ENCODE results near the gene LYL1. TPM values are rescaled to one million over a fixed set of nuclear protein-coding genes. Genes with fewer than 3 reads are reported as not detected.

Gene LYL1
- total and polyA plus RNA-seq, 2 donors (not counting 3 experiments of a cell fraction or from before 2014, with no cell fraction given), result 74.4 to 87.3 TPM

DNA sequence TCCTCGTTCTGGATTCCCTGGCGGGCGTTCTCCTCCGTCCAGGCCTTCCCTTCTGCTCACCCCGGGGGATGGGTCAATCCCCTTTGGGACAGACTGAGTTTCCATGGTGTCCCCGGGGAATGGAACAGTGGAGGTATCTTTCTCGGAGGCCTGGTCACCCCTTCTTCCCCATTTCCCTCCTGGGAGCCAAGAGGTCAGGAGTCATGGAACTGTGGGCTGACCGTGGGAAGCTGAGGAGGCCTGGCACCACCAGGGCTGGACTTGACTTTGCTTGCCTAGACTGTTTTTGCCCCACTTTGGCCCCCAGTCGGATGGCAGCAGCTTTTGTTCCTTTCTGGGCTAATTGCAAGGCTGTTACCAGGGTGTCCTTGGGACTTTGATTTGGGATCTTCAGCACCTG is 17.4 kb upstream of the LYL1 start:
- Histone ChIP-seq H3K79me2 (ENCODE audit: control insufficient read depth, insufficient read depth, low read length) (peaks cover 80% of the 10 kb centered on the region), H3K9me3 (replicated peaks; ENCODE audit: control insufficient read depth, insufficient read depth, low read length) (no peaks in the 10 kb centered on the region), H3K9ac (replicated peaks; ENCODE audit: extremely low read depth, insufficient read depth, low read length) (no peak overlapping the region), H3K27me3 (ENCODE audit: control insufficient read depth in 2 of 2, insufficient read depth in 2 of 2, low read length in 2 of 2) (no peaks in the 10 kb centered on the region), H3K27ac (ENCODE audit: insufficient read depth, low read depth, low read length) (no peak overlapping the region), H2AFZ (ENCODE audit: low read depth, low read length) (no peak overlapping the region), H4K20me1 (replicated peaks; ENCODE audit: control insufficient read depth, extremely low read depth, insufficient read depth, low read length) (no peaks in the 10 kb centered on the region), H3K9me1 (replicated peaks; ENCODE audit: control insufficient read depth, extremely low read depth, insufficient read depth, low read length) (no peaks in the 10 kb centered on the region), H3K4me1 (ENCODE audit: control insufficient read depth, extremely low read depth, insufficient read depth, low read length) (peaks cover 13% of the 10 kb centered on the region), H3K36me3 (ENCODE audit: control insufficient read depth in 2 of 2, extremely low read depth in 1 of 2, insufficient read depth in 2 of 2, low read length in 2 of 2) (peaks cover 0 to 7% of the 10 kb centered on the region in 2 experiments), H3K4me2 (ENCODE audit: insufficient read depth, low read length) (no peak overlapping the region), H3K4me3 (replicated peaks in 1 of 3; ENCODE audit: insufficient read depth in 1 of 3, low read depth in 1 of 3, low read length in 3 of 3) (no peak overlapping the region)
- POLR2A ChIA-PET, result no interaction called here
- DNase-seq (ENCODE audit: low read depth, low spot score) (no peak), FAIRE-seq (no peak)
- dilution Hi-C loops (cut with MboI; ENCODE audit: extremely low pct_ligation_motif_present, low sequenced_read_pairs) (no loop called here), intact Hi-C loops (cut with micrococcal nuclease) (no loop called here)
- BruUV-seq (replicated peaks), result no TSS peak
- no peak for TF ChIP-seq POLR2AphosphoS5 (IDR thresholded peaks at IDR 0.05; ENCODE audit: insufficient read depth, low read depth, low read length)
- TF ChIP-seq, protein P1, sequence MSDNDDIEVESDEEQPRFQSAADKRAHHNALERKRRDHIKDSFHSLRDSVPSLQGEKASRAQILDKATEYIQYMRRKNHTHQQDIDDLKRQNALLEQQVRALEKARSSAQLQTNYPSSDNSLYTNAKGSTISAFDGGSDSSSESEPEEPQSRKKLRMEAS (IDR thresholded peaks at IDR 0.05; ENCODE audit: insufficient read depth, insufficient read length), result no peak
- TF ChIP-seq EZH2 (IDR thresholded peaks at IDR 0.05; ENCODE audit: borderline replicate concordance, low read depth, low read length, severe bottlenecking), result no peak
- no peak for TF ChIP-seq MYC (IDR thresholded peaks at IDR 0.05; ENCODE audit: low read depth, low read length)
- no peak for TF ChIP-seq FOS (IDR thresholded peaks at IDR 0.05; ENCODE audit: borderline replicate concordance, insufficient read depth, low read length)
- TF ChIP-seq, protein P2, sequence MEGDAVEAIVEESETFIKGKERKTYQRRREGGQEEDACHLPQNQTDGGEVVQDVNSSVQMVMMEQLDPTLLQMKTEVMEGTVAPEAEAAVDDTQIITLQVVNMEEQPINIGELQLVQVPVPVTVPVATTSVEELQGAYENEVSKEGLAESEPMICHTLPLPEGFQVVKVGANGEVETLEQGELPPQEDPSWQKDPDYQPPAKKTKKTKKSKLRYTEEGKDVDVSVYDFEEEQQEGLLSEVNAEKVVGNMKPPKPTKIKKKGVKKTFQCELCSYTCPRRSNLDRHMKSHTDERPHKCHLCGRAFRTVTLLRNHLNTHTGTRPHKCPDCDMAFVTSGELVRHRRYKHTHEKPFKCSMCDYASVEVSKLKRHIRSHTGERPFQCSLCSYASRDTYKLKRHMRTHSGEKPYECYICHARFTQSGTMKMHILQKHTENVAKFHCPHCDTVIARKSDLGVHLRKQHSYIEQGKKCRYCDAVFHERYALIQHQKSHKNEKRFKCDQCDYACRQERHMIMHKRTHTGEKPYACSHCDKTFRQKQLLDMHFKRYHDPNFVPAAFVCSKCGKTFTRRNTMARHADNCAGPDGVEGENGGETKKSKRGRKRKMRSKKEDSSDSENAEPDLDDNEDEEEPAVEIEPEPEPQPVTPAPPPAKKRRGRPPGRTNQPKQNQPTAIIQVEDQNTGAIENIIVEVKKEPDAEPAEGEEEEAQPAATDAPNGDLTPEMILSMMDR (IDR thresholded peaks at IDR 0.05; ENCODE audit: extremely low read depth in 1 of 2, insufficient read depth in 1 of 2, low read depth in 1 of 2, low read length in 2 of 2), result no peak
- no peak for TF ChIP-seq JUN (IDR thresholded peaks at IDR 0.05; ENCODE audit: borderline replicate concordance, insufficient read depth, insufficient read length, low read depth)
- TF ChIP-seq POLR2A (IDR thresholded peaks at IDR 0.05; ENCODE audit: low read depth, low read length), result no peak
- no peak for TF ChIP-seq GATA2 (IDR thresholded peaks at IDR 0.05; ENCODE audit: insufficient read depth, insufficient read length, low read depth, low read length)
- CTCF ChIA-PET, result interaction anchor here (0.9 to 2.1 kb wide), 6 partner anchors 8 to 143 kb away, joined by 3 to 7 read pairs (median 4); partner anchors contain the start of genes IER2 and STX10

All from endothelial cell of umbilical vein (primary cell).